Activated CD8-positive, alpha-beta memory T cell treated with anti-CD3 and anti-CD28 coated beads for 36 hours (primary cell): ENCODE data around the gene KCNJ4. TPM values are rescaled to one million over a fixed set of nuclear protein-coding genes. Genes with fewer than 3 reads are reported as not detected.
"Not testable (repeated sequence)": the region's sequence is repeated elsewhere in the genome, so short reads cannot be mapped to it uniquely, and the experiment has no call there.

Source experiments
- CTCF ChIA-PET: fragments of 350-600 bp; sonication (Branson Sonifier 250); formaldehyde crosslinking; loops from one replicate; lab custom pipeline; 2021; ENCODE audit warnings: antibody characterized with exemption; lab: Charles Lee
- POLR2A ChIA-PET: fragments of 350-600 bp; sonication (Branson Sonifier 250); formaldehyde crosslinking; loops from one replicate; lab custom pipeline; 2021; ENCODE audit warnings: antibody characterized with exemption; lab: Charles Lee
- total RNA-seq, 2 experiments: library from RNA; stranded (reverse); gene quantifications; one replicate each; pipeline ENCODE4 v1.2.3, GENCODE V29; 2021

KCNJ4 gene
- total RNA-seq, 2 experiments from 2014 or later: not detected

DNA sequence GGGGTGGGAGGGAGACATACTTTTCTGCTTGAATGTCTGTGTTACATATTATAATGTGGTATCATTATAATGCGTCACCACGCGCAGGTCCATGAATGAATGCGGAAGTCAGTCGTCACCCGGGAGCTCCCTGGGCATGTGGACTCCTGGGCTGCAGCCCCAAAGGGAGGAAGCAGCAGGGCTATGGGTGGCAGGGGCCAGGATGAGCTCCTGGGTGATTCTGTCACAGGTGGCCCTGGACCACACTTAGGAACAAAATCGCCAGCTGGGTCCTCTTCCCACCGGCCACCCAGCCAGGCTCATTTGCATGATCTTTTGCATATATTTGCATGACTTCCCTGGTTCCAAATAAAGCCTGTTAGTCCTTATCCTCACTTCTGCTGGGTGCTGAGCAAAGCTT is 51.2 kb downstream of the KCNJ4 start:
- ChIA-PET POLR2A (no interaction called here), CTCF (no interaction called here)

DNA sequence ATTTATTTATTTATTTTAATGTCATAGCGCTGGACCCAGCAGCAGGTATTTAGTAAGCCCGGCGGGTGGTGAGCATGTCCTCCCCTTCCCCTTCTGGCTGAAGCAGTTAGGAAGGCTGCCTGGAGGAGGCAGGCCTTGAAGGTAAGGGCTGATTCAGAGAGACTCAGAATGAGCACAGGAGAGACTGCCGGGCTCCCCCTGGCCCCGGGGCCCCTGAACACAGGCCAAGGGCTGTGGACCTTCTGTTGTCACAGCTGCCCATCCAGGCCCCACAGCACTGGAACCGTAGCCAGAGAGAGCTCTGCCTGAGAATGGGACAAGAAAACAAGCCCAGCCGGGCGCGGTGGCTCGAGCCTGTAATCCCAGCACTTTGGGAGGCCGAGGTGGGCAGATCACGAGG is 52.8 kb downstream of the KCNJ4 start:
- ChIA-PET POLR2A (no interaction called here), CTCF (no interaction called here)

DNA sequence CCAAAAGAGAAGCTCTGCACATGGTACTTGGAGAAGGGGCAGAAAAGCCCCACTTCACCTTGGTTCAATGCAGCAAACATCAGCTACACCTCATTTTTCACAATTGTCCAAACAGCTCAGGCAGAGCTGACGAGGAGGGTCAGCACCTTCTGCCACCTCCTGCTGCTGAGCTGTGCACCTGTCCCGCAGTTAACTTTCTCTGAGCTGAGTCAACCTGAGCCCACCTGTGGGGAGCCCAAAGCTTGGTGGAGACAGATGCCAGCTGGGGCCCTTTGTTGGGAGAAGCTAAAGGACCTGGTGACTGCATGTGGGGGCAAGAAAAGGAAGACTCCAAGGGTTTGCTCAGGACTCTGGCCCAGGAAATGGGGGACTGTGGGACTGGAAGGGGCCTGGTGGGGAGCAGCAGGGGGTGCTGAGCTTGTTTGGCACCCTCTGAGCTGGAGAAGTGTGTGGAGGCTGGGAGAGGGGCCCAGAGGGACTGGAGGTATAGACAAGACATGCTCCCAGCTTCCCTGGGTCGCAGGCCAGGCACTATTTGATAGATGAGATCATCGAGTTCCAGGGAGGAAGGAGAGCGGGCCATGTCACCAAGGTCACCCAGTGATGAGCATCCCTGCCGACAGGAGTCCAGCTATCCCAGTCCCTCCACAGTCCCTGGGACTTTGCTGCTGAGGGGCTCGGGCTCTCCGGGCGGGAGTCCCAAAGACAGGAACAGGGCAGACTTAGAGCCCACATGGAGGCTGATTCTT is 53.5 kb downstream of the KCNJ4 start:
- CTCF ChIA-PET: interaction anchor here (1.4 kb wide), 1 partner anchor 12 kb away, joined by 3 read pairs; no protein-coding TSS in a partner anchor
- POLR2A ChIA-PET: no interaction called here

DNA sequence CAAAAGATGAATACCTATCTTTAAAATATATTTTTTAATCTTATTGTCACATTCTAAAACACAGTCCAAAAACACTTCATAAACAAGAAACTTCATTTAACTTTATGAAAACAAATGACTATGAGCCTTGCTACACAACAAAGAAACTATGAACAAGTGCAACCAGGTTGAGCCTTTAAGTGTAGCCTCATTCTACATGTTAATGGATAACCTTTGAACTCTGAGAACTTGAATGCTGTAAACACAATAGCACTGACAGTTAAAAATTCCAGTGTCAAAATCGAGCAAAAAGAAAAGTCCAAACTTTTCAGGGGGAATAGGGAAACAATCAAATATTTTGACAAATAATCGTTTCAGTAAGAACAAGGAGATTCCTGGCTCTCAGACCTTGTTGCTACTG is 54.7 kb downstream of the KCNJ4 start:
- CTCF ChIA-PET, POLR2A ChIA-PET: not testable (repeated sequence)

DNA sequence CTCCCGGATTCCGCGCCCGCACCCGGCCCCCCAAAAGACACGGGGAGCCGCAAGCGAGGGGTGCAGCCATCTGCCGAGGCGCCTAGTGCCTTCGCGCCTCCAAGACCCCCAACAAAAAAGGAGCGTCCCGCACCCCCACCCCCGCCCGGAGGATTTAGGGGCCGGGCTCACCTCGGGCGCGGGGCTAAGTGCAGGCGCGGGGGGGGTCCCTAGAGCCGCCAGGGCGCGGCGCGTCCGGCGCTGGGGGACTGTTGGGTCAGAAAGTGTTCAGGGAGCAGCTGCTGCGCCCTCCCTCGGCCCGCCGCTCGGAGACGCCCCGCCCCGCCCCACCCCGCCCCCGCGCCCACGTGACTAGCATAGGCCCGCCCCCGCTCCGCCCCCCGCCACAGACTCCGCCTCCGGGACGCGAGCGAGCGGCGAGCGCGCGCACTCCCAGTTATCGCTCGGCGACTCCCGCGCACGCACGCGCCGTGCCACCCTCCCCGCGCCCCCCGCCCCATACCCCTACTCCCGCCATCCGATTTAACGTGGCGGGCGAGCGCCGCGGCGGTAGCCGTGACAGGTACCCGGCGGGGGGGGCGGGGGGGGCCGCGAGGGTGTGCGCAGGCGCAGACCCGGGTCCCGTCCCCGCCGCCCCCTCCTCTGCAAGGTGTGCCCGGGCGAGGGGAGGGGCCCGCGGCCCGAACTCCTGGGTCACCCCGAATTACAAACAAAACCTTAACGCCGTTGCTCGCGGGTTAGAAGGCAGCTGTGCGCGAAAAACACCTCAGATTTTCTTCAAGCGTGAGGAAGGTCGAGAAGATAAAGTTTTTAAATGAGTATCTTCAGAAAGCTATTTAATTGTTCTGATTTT is 56.2 kb downstream of the KCNJ4 start:
- CTCF ChIA-PET: interaction anchor here (0.6 to 1.3 kb wide), 2 partner anchors 347 to 540 kb away, joined by 3 read pairs; no protein-coding TSS in a partner anchor

DNA sequence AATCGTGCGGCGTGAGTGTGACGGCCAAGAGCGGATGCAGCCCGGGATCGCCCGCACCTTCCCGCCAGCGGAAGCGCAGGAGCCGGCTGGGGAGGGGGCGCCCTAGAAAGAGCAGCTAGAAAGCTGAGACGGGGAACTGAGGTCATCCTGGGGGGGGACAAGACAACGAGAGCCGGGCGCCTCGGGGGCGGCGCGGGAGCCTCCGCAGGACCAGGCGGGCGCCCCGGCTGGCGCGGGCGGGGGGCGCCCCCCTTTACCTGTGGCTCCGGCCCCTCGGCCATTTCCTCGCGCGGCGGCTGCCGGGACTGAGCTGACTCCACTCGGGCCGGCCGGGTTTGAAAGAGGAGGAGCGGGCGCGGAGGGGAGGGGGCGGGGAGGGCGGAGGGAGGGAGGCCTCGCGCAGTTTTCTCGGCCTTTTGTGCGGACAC is 56.8 kb downstream of the KCNJ4 start:
- ChIA-PET POLR2A (interaction anchor here (0.6 kb wide), 2 partner anchors 96 to 697 kb away, joined by 3 read pairs; no protein-coding TSS in a partner anchor), CTCF (interaction anchor here (1.3 kb wide), 1 partner anchor 346 kb away, joined by 3 read pairs; no protein-coding TSS in a partner anchor)

More for the DNA sequence above, 56.2 kb downstream of the KCNJ4 start:
- POLR2A ChIA-PET: interaction anchor here (0.6 kb wide), 1 partner anchor 696 kb away, joined by 3 read pairs; no protein-coding TSS in a partner anchor

DNA sequence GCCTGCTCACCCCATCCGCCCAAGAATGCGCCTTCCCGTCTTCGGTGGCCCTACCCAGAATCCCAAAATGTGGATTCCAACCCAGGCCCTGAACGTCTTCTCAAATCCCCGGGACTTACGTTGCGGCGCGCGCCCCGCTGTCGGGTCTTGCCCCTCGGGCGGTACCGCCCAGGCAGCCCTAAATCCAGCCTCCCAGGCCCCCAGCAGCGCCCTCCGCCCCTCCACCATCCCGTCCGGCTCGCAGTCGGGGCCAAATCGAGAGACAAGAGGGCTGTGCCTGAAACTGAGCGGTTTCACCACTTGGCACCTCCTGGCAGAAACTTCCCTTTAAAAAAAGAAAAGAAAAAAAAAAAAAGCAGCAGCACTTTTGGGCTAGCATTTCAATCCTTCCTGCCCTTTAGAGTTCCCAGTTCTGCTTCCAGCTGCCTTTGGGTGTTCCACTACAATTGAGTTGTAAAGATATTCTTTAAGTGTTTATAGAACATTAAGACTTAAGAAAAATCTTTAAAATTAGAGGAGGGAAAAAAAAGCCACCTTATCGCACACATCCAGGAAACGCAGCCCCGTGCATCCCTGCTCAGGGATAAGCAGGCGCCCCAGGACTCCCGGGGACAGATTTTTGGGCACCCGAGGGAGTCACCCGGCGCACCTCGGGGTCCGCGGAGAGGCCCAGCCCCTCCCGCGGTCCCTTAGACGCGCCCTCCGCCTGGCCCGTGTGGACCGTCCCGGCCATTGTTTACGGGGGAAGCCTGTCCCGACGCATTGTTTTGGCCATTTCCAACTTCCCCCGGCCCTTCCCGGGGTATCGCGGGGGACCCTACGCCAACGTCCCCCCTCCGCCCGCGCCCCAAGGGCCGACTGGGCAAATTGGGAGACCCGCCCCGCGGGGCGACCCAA is 57.6 kb downstream of the KCNJ4 start:
- POLR2A ChIA-PET: interaction anchor here (0.6 kb wide), 1 partner anchor 97 kb away, joined by 3 read pairs; no protein-coding TSS in a partner anchor
- CTCF ChIA-PET: no interaction called here

DNA sequence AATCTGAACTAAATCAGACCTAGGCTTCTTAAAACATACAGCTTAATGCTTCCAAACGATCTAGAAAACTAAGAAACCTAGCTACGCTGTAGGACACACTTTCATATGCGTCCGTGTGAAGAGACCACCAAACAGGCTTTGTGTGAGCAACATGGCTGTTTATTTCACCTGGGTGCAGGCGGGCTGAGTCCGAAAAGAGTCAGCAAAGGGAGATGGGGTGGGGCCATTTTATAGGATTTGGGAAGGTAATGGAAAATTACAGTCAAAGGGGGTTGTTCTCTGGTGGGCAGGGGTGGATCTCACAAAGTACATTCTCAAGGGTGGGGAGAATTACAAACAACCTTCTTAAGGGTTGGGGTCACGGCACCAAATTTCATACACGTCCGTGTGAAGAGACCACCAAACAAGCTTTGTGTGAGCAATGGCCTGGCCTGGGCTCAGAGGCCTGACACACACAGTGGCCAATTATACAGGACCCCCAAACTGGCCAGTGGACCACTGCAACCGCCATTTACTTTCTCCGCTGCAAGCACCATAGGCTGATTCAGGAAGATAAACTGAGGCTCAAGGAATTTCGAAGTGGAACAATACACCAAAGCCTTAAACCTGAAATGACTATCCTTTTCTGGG is 58.4 kb downstream of the KCNJ4 start:
- CTCF ChIA-PET, POLR2A ChIA-PET: not testable (repeated sequence)

DNA sequence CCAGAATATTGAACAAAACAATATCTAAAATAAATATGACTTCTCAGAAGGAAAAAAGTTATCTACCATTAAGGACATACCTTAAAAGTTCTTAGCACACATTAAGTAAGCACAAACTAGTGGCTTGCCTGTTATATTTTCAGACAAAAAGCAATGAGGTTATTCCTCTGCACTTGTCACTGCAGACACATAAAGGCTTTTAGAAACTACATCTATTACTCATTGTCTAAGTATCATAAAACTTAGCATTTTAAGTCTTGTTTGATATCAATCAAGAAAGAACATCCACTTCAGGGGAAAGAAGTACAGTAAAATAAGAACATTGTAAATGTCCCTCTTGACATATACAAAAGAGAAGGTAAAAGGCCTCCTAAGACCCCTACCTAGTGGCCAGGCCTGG is 59.1 kb downstream of the KCNJ4 start:
- POLR2A ChIA-PET, CTCF ChIA-PET: not testable (repeated sequence)

DNA sequence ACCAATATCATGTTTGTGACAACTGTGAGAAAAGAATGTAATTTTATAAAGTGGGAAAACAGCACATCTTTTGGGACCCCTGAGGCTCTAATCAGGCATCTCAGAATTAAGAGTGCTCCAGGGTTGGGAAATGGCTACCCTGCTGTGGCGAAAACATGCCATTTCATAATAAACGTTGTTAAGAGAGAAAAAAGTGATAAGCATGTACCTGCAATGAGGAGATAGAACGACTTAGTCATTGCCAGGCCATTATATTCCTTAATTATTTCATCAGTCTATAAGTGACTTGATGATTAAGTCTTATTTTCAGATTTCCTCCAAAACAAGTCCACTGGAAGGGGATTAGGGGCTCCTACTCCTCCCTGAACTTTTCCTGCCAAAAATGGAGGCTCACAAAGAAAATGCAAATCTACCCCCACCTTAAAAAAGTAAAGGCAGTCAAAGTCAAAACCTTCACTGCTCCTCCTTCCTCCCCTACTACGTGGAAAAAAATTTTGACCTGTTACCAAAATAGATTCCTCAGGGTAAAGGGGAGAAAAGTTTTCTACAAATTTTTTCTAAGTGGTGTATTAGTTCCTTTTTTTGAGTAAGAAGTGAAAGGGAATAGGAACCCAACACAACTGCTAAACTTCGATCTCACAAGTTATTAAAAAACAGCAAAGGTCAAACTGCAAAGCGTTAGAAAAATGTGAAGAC is 59.9 kb downstream of the KCNJ4 start:
- CTCF ChIA-PET: not testable (repeated sequence)

DNA sequence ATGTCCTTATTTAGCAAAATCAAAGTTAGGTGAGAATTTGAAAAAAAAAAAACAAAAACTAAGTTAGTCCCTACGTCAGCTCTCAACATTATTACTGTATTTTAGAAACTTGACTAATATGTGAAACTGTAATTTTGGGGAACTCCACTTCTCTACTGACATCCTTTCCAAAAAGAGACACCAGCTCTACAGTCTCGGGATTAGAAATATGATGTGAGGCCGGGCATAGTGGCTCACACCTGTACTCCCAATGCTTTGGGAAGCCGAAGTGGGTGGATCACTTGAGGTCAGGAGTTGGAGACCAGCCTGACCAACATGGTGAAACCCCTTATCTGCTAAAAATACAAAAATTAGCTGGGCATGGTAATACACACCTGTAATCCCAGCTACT is 65.6 kb downstream of the KCNJ4 start:
- POLR2A ChIA-PET: not testable (repeated sequence)
- CTCF ChIA-PET: interaction anchor here (0.6 kb wide), 1 partner anchor 526 kb away, joined by 3 read pairs; no protein-coding TSS in a partner anchor

More for the DNA sequence above, 59.9 kb downstream of the KCNJ4 start:
- POLR2A ChIA-PET: not testable (repeated sequence)

DNA sequence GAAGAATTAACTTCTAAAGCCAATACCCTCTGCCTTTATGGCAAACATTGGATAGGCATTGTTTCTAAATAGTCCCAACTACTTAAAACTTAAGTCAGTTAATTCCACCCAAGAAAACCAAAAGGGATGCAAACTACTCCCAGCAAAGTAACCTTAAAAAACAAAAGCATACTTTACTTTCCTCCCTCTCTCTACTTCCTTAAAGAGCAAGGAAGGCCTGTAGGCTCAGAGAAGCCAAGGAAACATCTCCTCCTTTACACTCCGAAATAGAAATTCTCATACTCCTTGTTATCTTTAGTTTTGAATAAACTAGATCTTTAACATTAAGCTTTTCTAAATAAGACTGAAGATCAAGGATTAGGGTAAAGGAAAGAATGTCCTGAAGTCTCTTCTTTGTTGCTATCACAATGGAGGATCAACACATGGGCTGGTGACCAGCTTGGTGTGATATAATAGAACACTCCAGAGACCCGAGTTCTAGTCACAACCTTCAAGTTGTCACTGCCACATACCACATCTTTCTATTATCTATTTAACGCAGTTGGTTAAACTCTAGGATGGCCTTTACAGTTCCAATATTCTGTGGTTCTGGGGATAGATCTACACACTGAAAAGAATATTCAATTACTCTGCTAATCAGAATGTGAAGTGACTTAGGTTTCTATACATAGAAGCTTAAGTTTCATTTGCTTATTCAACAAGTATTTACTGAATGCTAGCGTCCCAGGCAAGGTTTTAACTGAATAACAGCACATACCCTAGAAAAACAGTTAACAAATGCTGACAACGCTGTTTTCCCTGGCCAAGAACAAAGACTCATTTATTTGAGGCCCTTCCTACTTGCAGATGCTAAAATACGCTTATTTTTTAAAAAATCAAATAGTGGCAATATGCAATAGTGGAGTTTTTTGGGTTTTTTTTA is 66.2 kb downstream of the KCNJ4 start:
- CTCF ChIA-PET: interaction anchor here (0.6 kb wide), 1 partner anchor 525 kb away, joined by 3 read pairs; no protein-coding TSS in a partner anchor
- POLR2A ChIA-PET: not testable (repeated sequence)

DNA sequence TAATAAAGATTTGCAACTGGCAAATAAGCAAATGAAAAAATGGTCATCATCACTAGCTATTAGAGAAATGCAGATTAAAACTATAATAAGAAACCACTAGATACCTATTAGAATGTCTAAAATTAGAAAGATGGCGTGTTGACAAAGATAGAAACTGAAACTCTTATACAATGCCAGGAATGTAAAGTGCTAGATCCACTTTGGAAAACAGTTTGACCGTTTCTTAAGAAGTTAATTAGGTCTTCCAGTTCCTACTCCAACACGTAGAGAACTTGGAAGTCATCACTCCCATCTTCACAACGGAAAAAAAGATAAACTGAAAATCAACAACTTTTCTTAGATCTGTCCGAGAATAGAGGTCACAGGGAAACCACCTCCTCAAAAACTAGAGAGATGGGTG is 68.1 kb downstream of the KCNJ4 start:
- POLR2A ChIA-PET, CTCF ChIA-PET: not testable (repeated sequence)

DNA sequence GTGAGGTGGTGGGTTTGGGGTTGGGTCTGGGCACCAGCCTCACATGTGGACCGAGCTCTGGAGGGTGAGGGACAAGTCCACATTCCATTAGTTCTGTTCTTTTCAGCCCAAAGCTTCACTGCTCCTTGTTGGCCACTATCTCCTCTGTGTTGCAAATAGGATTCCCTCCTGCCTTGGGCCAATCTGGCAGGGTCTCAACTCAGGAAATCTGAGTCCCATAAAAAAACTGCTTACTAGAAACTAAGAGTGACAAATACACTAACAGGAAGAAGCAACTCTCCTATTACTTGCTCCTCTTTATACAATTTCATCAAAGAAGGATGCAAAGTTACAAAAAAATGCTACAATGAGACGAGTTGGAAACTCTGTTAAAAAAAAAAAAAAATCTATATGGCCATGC is 71.6 kb downstream of the KCNJ4 start:
- CTCF ChIA-PET: no interaction called here
- POLR2A ChIA-PET: no interaction called here

DNA sequence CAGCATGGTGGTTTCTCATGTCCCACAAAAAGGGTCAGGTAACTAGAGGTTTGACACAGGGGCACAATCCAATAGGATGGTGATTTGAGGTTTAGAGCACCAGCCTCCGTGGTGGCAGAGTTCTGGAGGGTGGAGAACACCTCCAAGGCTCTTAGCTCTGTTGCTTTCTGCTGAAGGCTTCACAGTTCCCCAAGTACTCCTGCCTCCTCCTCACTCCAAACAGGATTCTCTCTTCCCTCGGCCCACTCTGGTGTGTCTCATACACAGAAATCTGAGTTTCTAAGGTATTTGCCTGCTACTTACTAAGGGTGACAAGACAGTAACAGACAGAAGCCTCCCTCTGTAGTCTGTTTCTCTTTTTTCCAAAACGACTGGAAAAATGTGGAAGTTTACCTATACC is 73.6 kb downstream of the KCNJ4 start:
- CTCF ChIA-PET, POLR2A ChIA-PET: not testable (repeated sequence)
